Peyer's patch (tissue), 4 donors: ENCODE data around the gene EPO. TPM values are rescaled to one million over a fixed set of nuclear protein-coding genes. Genes with fewer than 3 reads are reported as not detected.

Experiments
- DNase-seq, 3 donors: peaks; one replicate each; pipeline ENCODE4 v3.0.0-alpha.2; 2017 to 2019
- H3K27ac ChIP-seq, 4 donors: fragments of 200-600 bp; sonication (generic); one replicate each; pipeline ENCODE4 v1.5.1; 2016 to 2019
- H3K27me3 ChIP-seq, 2 donors: fragments of 200-600 bp; sonication (generic); one replicate each; pipeline ENCODE4 v1.5.1; 2019
- H3K36me3 ChIP-seq, 3 donors: fragments of 200-600 bp; sonication (generic); one replicate each; pipeline ENCODE4 v1.5.1; 2016 to 2019
- H3K4me1 ChIP-seq, 4 donors: fragments of 200-600 bp; sonication (generic); one replicate each; pipeline ENCODE4 v1.5.1; 2016 to 2019
- H3K4me3 ChIP-seq, 4 donors: fragments of 200-600 bp; sonication (generic); 1 replicate in 3 of 4; 2 replicates in 1 of 4; pipeline ENCODE4 v1.5.1; 2016 to 2019; ENCODE audit warnings: mild to moderate bottlenecking in 1 of 4
- H3K9me3 ChIP-seq, 4 donors: fragments of 200-600 bp; sonication (generic); one replicate each; pipeline ENCODE4 v1.5.1; 2016 to 2019; ENCODE audit warnings: mild to moderate bottlenecking in 1 of 4
- POLR2A ChIP-seq, 2 donors: fragments of 450-650 bp; IDR thresholded peaks; one replicate each; pipeline ENCODE4 v1.5.1; 2017; ENCODE audit warnings: antibody characterized with exemption in 2 of 2, mild to moderate bottlenecking in 2 of 2, moderate library complexity in 2 of 2
- total RNA-seq, 4 donors: library from RNA; depleted of rRNA; stranded (reverse); fragments of >200 nt; gene quantifications; one replicate each; pipeline ENCODE4 v1.1.0, GENCODE V29; 2016
- TF ChIP-seq, protein P1 (sequence below), 6 experiments: fragments of 450-650 bp in 4 of 6; fragments of 200-600 bp in 2 of 6; sonication (generic) in 1 of 6; IDR thresholded peaks; one replicate each; pipeline ENCODE4 v1.5.1; 2017 to 2019; ENCODE audit warnings: antibody characterized with exemption in 6 of 6, mild to moderate bottlenecking in 3 of 6, moderate library complexity in 1 of 6

EPO gene
- total RNA-seq, 4 donors from 2014 or later, result not detected

DNA sequence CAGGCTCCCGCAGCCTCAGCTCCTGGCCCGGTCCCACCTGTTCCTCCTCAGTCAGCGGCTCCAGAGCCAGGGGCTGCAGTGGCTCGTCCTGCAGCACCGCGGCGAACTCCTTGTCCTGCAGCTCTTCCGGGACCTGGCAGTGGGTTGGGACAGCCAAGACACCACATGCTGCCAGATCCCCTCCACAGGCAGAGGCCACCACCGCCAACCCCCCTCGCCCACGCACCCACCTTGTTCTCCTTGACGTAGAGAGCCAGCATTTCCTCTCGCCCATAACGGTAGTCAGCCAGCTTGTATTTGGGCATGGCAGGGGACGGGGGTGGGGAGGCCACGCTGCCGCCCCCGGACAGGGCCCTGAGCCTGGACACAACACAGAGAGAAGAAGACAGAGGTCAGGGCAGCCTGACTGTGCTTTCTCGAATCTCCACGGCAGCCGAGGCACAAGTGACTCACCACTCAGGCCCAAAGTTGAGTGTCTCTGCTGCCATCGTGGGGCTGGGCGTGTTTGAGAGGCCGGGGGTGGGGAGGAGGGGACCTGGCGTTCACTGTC lies 32.4 kb upstream of the EPO start:
- no peak for TF ChIP-seq POLR2A (IDR thresholded peaks at IDR 0.05)
- TF ChIP-seq, protein P1, sequence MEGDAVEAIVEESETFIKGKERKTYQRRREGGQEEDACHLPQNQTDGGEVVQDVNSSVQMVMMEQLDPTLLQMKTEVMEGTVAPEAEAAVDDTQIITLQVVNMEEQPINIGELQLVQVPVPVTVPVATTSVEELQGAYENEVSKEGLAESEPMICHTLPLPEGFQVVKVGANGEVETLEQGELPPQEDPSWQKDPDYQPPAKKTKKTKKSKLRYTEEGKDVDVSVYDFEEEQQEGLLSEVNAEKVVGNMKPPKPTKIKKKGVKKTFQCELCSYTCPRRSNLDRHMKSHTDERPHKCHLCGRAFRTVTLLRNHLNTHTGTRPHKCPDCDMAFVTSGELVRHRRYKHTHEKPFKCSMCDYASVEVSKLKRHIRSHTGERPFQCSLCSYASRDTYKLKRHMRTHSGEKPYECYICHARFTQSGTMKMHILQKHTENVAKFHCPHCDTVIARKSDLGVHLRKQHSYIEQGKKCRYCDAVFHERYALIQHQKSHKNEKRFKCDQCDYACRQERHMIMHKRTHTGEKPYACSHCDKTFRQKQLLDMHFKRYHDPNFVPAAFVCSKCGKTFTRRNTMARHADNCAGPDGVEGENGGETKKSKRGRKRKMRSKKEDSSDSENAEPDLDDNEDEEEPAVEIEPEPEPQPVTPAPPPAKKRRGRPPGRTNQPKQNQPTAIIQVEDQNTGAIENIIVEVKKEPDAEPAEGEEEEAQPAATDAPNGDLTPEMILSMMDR (IDR thresholded peaks at IDR 0.05), result no peak
- no peaks in the 10 kb centered on the region for H3K27me3 ChIP-seq
- no peak for DNase-seq
- peaks cover 0 to 37% (median 19%) of the 10 kb centered on the region in 4 donors for H3K4me1 ChIP-seq
- H3K36me3 ChIP-seq, result peaks cover 0 to 68% (median 0%) of the 10 kb centered on the region in 3 donors
- H3K27ac ChIP-seq, result no peak overlapping the region
- no peaks in the 10 kb centered on the region for H3K9me3 ChIP-seq
- H3K4me3 ChIP-seq, result no peak overlapping the region

- TF ChIP-seq POLR2A (IDR thresholded peaks at IDR 0.05), result no peak
- TF ChIP-seq, protein P1 (IDR thresholded peaks at IDR 0.05), result no peak
- DNase-seq, result peak in 1 of 3 donors; percentile 36
- Histone ChIP-seq H3K27me3 (no peaks in the 10 kb centered on the region), H3K9me3 (no peaks in the 10 kb centered on the region), H3K36me3 (peaks cover 0 to 62% (median 0%) of the 10 kb centered on the region in 3 donors), H3K27ac (no peak overlapping the region), H3K4me1 (peaks cover 0 to 43% (median 22%) of the 10 kb centered on the region in 4 donors), H3K4me3 (no peak overlapping the region)
Measured at GRCh38 chr7:100688326-100688860, 31.9 kb upstream of the EPO start.

DNA sequence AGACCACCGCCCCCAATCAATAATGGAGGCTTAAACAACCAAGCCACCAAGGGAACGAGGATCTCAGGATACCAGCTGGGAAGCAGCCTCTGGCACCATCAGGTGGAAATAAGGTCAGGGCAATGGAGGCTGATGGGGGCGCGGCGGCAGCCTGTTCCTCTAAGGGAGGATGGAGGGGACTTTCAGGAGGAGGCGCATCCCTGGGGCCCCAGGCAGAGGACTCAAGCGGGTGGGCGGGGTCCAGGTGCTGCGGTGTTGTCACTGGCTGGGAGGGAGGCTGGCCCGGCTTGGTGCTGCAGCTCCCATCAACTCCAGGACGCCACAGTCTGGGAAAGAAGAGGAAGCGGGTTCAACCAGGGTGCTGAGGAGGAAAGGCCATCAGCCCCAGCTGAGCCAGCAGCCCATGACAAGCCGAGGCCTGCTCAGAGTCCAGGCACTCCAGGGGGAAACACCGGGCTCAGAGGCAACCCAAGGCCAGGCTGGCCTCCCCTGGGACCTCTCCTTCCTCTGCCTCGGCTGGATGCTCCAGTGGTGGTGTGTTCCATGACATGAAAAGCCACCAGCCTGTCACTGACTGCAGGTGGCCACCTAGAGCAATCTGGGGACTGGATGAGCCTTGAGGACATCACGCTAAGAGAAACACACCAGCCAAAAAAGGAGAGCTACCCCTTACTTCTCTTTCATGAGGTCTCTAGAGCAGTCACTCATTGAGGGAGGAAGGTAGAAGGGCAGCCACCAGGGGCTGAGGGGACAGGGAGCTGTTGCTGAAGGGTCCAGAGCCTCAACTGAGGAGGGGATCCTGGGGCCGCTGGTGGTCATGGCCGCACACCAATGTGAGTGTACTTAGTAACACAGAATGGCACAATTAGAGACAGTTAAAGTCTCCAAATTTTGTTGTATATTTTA lies 30.8 kb upstream of the EPO start:
- TF ChIP-seq, protein P1 (IDR thresholded peaks at IDR 0.05), result no peak
- H3K27ac ChIP-seq, result no peak overlapping the region
- DNase-seq, result peak in 1 of 3 donors; percentile 39
- H3K36me3 ChIP-seq, result peaks cover 0 to 51% (median 0%) of the 10 kb centered on the region in 3 donors
- H3K4me1 ChIP-seq, result peaks cover 0 to 43% (median 23%) of the 10 kb centered on the region in 4 donors
- H3K9me3 ChIP-seq, result no peaks in the 10 kb centered on the region
- H3K4me3 ChIP-seq, result no peak overlapping the region
- no peaks in the 10 kb centered on the region for H3K27me3 ChIP-seq

- H3K9me3 ChIP-seq, result no peaks in the 10 kb centered on the region
- H3K36me3 ChIP-seq, result peaks cover 0 to 27% (median 0%) of the 10 kb centered on the region in 3 donors
- H3K27me3 ChIP-seq, result no peaks in the 10 kb centered on the region
- TF ChIP-seq POLR2A (IDR thresholded peaks at IDR 0.05), result no peak
- TF ChIP-seq, protein P1 (IDR thresholded peaks at IDR 0.05), result peak; percentile 80 to 94 (median 86)
- H3K4me3 ChIP-seq, result peak overlapping the region in 3 of 4 donors; percentile 0 to 100 (median 7)
- H3K27ac ChIP-seq, result peak overlapping the region in 1 of 4 donors; percentile 32
- peak; percentile 69 to 89 (median 86) for DNase-seq
- H3K4me1 ChIP-seq, result peaks cover 0 to 43% (median 23%) of the 10 kb centered on the region in 4 donors
Measured at GRCh38 chr7:100691676-100692577, 28.3 kb upstream of the EPO start.

- H3K4me3 ChIP-seq, result peak overlapping the region in 3 of 4 donors; percentile 79 to 100 (median 98)
Measured at GRCh38 chr7:100692578-100692961, 27.7 kb upstream of the EPO start.

More at GRCh38 chr7:100692578-100692961, 27.7 kb upstream of the EPO start:
- DNase-seq, result peak in 1 of 3 donors; percentile 7
- H3K27me3 ChIP-seq, result no peaks in the 10 kb centered on the region
- H3K4me1 ChIP-seq, result peaks cover 0 to 43% (median 23%) of the 10 kb centered on the region in 4 donors
- peaks cover 0 to 21% (median 0%) of the 10 kb centered on the region in 3 donors for H3K36me3 ChIP-seq
- H3K9me3 ChIP-seq, result no peaks in the 10 kb centered on the region
- TF ChIP-seq, protein P1 (IDR thresholded peaks at IDR 0.05), result no peak
- no peak for TF ChIP-seq POLR2A (IDR thresholded peaks at IDR 0.05)
- no peak overlapping the region for H3K27ac ChIP-seq
